ENCODE data around the gene SLC35F3.
A peak's percentile ranks its signal among the peaks of the same experiment; 100 is the strongest.

- TF ChIP-seq EP300 (IDR thresholded peaks at IDR 0.05; ENCODE audit: borderline replicate concordance), result no peak
- TF ChIP-seq MAX (IDR thresholded peaks at IDR 0.05), result no peak
- TF ChIP-seq USF1 (IDR thresholded peaks at IDR 0.05), result peak; percentile 31; the same call in 1 of the 2 replicates
- TF ChIP-seq REST (IDR thresholded peaks at IDR 0.05; ENCODE audit: low read depth), result no peak
- TF ChIP-seq CREB1 (IDR thresholded peaks at IDR 0.05; ENCODE audit: low read depth), result no peak
- TF ChIP-seq YY1 (IDR thresholded peaks at IDR 0.05; ENCODE audit: low read depth), result no peak
- TF ChIP-seq RAD21 (IDR thresholded peaks at IDR 0.05; ENCODE audit: low read depth), result no peak
- no peak for TF ChIP-seq EGR1 (IDR thresholded peaks at IDR 0.05)
- TF ChIP-seq ZBTB7A (IDR thresholded peaks at IDR 0.05; ENCODE audit: low read depth), result no peak
- TF ChIP-seq NFIC (IDR thresholded peaks at IDR 0.05), result no peak
- no peak for TF ChIP-seq FOXM1 (IDR thresholded peaks at IDR 0.05; ENCODE audit: borderline replicate concordance, low read depth)
- no peak for TF ChIP-seq CEBPB (IDR thresholded peaks at IDR 0.05)
- TF ChIP-seq TAF1 (IDR thresholded peaks at IDR 0.05; ENCODE audit: low read depth), result no peak
- no peak for TF ChIP-seq TCF12 (IDR thresholded peaks at IDR 0.05; ENCODE audit: low read depth)
Measured at GRCh38 chr1:234106032-234106431, 201.6 kb downstream of the SLC35F3 start.

All from Ishikawa (cell line).